HG03442 (cell line): ENCODE results near the gene ACTN4.

Source experiments
- ATAC-seq: cut with Tn5 transposase; IDR thresholded peaks from one replicate; pipeline ENCODE4 v1.9.1; 2021; ENCODE audit warnings: mild to moderate bottlenecking, moderate library complexity; ENCODE audit not compliant: unreplicated experiment

Gene ACTN4

DNA sequence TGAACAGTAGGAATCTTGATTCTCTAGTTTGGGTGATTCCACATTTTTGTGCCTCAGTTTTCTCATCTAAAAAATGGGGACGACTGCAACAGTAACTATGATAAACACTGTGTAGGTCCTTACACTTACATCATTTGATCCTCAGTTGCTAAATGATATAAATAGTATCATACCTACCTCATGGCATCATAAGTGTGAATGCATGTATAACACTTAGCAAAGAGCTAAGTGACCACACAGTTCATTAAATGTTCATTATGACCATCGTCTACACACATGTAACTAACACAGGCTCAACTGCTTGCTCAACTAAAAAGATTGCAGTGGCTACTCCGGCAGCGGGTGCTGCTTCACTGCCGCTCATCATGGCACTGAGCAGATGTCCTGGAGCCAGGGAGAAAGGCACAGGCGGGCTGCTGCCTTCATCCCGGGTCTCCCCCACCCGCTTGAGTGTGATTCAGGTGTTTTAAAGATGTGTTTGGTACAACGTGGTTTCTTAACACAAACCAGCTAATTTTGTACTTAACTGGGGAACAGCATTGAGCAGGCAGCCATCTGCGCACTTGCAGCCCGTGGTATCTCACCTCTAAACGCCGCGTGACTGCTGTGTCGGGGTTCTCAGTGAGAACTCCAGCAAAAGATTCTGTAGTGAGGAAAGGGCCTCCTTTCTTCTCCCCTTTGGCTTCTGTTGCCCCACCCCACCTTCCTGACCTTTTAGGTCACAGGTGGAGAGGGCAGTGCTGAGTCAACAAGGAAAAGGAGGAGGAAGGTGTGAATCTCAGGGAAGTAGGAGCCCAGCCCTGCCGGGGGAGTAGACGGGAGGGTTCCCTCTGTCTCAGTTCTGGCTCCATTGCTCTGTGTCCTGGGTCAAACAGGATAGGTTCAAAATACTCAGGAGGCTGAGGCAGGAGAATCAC lies 11.7 kb upstream of the ACTN4 start:
- no peak for ATAC-seq

GRCh38 chr19:38638461-38638860 lies 9.0 kb upstream of the ACTN4 start:
- ATAC-seq = no peak

GRCh38 chr19:38639679-38640078 lies 7.8 kb upstream of the ACTN4 start:
- no peak for ATAC-seq

DNA sequence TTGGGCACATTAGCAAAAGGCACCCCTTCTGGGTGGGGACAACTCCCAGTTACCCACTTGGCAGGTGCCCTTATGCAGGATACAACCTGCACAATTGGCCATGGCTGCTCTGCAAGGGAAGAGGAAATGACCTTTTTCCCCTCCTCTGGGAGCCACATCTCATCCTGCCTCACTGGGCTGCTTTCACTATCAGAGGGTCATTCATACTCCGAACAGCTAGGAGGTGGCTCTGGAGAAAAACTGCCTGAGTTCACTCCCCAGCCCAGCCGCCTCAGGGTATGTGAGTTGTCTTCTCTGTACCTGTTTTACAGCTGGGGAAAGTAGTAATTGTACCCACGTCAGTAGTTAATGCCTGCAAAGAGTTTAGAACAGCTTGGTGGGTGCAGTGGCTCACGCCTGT lies 7.1 kb upstream of the ACTN4 start:
- no peak for ATAC-seq

DNA sequence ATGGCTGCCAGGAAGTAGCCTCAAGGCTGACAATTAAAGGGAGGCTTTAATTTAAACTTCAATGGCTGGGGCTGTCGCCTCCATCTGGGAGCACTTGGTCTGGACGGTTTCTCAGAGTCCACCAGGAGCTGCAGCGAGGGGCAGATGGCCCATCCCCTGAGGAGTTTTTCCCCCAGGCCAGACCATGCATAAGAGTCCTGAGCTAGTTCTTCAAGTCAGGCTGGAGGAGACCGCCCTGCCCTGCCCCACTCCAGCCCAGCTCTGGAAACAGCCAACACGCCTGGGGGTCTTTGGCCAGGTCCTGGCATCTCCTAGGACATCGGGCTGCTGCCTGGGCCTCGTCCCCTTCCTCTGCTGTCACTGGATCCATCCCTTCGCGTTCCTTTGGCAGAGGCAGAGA lies 5.3 kb upstream of the ACTN4 start:
- ATAC-seq = no peak

- no peak for ATAC-seq
Observed at GRCh38 chr19:38644719-38645118, 2.7 kb upstream of the ACTN4 start.

- ATAC-seq = no peak
Observed at GRCh38 chr19:38647966-38648768, 718 bp downstream of the ACTN4 start.

DNA sequence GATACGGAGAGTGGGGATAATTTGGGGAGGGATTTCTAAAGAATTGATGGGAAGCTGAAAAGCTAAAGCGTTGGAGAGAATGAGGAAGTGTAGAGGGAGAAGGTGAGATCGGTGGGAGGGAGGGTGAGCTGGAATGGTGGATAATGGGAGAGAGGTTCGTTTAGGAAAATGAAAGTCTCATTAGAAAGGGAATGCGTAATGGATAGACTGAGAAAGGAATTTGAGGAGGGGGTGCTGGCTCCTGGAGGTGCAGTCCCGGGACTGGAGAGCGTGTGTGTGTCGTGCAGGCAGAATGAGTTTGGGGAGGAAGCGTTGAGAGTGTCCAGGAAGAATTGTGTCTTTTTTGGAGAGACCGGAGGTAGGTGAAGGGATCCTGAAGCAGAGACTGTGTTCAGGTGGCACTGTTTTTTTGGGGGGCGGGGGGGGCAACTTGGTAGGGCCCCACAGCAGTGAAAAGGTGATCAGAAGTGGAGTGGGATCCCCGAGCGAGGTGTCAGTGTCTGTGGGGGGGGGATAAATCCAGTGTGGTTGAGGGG lies 1.4 kb downstream of the ACTN4 start:
- ATAC-seq = no peak

DNA sequence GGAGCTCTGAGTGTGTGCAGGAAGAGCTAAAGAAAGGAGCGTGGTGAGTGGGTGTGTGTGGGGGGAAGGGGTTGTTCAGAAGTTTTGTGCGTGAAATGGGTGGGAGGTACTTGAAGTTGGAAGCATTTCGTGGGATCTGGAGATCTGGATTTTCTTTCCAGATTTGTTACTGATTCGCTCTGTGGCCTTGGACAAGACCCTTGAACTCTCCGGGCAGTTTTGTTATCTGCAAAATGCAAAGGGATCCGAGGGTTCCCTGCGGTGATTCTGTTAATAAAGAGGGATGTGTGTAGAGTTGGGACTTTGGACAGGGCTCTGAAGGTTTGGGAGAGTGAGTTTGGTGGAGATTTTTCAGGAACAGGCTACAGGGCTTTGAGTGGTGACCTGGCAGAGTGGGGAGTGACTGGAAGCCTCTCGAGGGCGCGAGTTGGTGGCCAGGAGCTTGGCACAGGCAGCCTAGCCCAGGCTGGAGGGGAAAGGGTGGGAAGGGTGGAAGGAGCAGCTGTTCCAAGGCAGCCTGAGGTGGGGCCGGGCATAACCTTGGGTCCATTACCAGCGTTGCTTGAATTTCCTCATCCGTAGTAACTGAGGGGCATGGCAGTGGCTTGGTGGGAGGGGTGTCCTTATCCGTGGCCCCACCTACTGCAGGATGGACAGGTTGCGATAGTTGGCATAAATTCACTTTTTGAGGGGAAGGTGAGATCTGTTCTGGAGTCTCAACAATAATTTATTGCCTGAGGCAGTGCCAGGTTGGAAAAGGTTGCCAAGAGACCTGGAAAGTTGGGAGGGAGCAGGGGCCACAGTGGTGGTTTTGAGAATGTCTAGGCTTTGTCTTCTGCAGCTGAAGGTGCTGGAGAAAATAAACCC lies 2.1 kb downstream of the ACTN4 start:
- ATAC-seq = no peak

- no peak for ATAC-seq
Observed at GRCh38 chr19:38650172-38650775, 2.8 kb downstream of the ACTN4 start.

DNA sequence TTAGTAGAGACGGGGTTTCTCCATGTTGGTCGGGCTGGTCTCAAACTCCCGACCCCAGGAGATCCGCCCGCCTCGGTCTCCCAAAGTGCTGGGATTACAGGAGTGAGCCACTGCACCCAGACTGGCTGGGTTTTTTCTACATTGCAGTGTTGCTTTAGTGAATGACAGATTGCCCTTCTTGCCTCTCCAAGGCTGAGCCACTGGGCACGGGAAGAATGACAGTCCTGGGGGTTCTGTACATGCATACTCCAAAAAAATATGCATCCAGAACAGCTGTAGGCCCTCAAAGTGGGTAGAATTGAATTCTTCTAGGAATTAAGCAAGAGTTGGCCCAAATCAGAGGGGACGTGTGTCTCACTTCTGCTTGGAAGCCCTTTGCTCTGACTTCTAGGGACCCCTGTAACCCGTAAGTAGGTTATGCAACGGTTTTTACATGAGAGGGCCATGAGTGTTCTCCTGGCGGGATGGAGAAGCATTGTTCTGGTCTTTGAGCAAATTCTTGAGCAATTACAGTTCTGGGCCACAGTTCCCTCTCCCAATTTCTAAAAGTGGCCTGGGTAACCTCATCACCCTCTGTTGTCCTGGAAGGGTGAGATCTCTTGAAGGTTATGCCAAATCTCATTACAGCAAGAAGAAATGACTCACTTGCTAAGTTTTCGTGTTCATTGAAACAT lies 3.6 kb downstream of the ACTN4 start:
- no peak for ATAC-seq

- no peak for ATAC-seq
Observed at GRCh38 chr19:38653028-38653571, 5.7 kb downstream of the ACTN4 start.

GRCh38 chr19:38654628-38655055 lies 7.2 kb downstream of the ACTN4 start:
- no peak for ATAC-seq

DNA sequence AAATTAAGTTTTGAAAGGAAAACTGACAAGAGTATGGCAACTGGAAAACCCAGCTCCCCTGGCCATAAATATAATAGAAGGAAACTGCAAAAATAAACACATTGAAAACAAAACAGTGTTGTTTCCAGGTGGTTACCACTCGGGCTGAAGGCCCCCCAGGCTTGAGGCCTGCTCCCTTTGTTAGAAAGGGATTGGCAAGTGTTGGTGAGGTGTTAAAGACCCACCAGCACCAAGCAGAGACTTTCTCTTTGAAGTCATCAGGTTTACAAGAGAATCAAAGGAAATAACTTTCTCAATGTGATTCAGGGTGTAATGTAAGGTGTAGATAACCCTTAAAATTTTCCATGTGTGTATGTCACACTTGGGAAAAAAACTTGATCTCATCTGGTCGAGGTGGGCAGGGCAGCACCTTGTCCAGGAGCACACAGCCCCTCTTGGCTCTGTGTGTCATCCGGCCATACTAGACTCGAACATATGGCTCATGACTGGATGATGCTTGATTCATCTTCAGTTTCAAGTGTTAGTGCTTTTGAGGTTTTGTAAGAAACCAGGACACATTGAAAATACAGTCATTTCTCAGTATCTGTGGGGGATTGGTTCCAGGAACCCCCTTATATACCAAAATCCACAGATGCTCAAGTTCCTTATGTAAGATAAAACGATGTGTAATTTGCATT lies 7.8 kb downstream of the ACTN4 start:
- no peak for ATAC-seq

- no peak for ATAC-seq
Observed at GRCh38 chr19:38656171-38656981, 8.9 kb downstream of the ACTN4 start.

GRCh38 chr19:38657633-38658222 lies 10.3 kb downstream of the ACTN4 start:
- ATAC-seq = no peak

- ATAC-seq = no peak
Observed at GRCh38 chr19:38658462-38659306, 11.2 kb downstream of the ACTN4 start.
